Neural crest cell (in vitro differentiated cells): ENCODE results near the gene TBC1D14. TPM values are rescaled to one million over a fixed set of nuclear protein-coding genes. Genes with fewer than 3 reads are reported as not detected.

Experiments
- DNase-seq: peaks from one replicate; pipeline ENCODE4 v3.0.0; 2021; ENCODE audit warnings: low read depth, mixed read lengths, low spot score
- H3K27ac Mint-ChIP-seq: one replicate; pipeline ENCODE4 v1.8.0; 2021; ENCODE audit warnings: mild to moderate bottlenecking, mixed read lengths; ENCODE audit not compliant: unreplicated experiment
- H3K27me3 Mint-ChIP-seq: 2 replicates; pipeline ENCODE4 v1.8.0; 2021; ENCODE audit warnings: low read depth, mild to moderate bottlenecking, mixed read lengths
- H3K36me3 Mint-ChIP-seq: 2 replicates; pipeline ENCODE4 v1.8.0; 2021; ENCODE audit warnings: low read depth, mild to moderate bottlenecking, mixed read lengths
- H3K4me1 Mint-ChIP-seq: 2 replicates; pipeline ENCODE4 v1.8.0; 2021; ENCODE audit warnings: mixed read lengths
- H3K4me3 Mint-ChIP-seq: one replicate; pipeline ENCODE4 v1.8.0; 2021; ENCODE audit warnings: mild to moderate bottlenecking, mixed read lengths
- H3K9me3 Mint-ChIP-seq: 2 replicates; pipeline ENCODE4 v1.8.0; 2021; ENCODE audit warnings: mixed read lengths
- total RNA-seq: library from RNA; stranded (reverse); gene quantifications from 2 replicates; pipeline ENCODE4 v1.2.1, GENCODE V29; 2021
- TF ChIP-seq, protein P1 (sequence below): fragments of 200-600 bp; sonication (generic); conservative IDR thresholded peaks from 2 replicates; pipeline ENCODE4 v1.5.0; 2021; ENCODE audit warnings: antibody characterized with exemption, mild to moderate bottlenecking

Gene TBC1D14
- total RNA-seq, 1 donor from 2014 or later, result 56.3 TPM

DNA sequence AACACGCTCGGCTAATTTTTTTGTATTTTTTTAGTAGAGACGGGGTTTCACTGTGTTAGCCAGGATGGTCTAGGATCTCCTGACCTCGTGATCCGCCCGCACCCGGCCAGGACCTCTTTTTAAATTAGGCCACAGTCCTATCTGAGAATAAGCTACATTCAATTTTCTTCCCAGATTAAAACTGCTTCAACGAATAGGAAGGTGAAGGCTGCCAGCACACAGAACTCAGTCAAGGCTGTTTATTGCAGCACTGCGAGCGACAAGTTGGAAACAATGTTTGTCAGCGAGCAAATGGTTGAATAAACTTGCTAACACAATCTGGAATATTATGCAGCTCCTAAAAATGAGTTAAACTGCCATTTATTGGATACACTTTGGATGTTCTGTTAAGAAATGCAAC lies 156.4 kb downstream of the TBC1D14 start:
- peaks cover 12% of the 10 kb centered on the region for H3K36me3 Mint-ChIP-seq
- peaks cover 8% of the 10 kb centered on the region for H3K27me3 Mint-ChIP-seq
- TF ChIP-seq, protein P1, sequence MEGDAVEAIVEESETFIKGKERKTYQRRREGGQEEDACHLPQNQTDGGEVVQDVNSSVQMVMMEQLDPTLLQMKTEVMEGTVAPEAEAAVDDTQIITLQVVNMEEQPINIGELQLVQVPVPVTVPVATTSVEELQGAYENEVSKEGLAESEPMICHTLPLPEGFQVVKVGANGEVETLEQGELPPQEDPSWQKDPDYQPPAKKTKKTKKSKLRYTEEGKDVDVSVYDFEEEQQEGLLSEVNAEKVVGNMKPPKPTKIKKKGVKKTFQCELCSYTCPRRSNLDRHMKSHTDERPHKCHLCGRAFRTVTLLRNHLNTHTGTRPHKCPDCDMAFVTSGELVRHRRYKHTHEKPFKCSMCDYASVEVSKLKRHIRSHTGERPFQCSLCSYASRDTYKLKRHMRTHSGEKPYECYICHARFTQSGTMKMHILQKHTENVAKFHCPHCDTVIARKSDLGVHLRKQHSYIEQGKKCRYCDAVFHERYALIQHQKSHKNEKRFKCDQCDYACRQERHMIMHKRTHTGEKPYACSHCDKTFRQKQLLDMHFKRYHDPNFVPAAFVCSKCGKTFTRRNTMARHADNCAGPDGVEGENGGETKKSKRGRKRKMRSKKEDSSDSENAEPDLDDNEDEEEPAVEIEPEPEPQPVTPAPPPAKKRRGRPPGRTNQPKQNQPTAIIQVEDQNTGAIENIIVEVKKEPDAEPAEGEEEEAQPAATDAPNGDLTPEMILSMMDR, result no peak
- H3K4me3 Mint-ChIP-seq, result peak overlapping the region; percentile 90
- no peak overlapping the region for H3K27ac Mint-ChIP-seq
- no peak for DNase-seq
- no peaks in the 10 kb centered on the region for H3K9me3 Mint-ChIP-seq
- H3K4me1 Mint-ChIP-seq, result peaks cover 42% of the 10 kb centered on the region

DNA sequence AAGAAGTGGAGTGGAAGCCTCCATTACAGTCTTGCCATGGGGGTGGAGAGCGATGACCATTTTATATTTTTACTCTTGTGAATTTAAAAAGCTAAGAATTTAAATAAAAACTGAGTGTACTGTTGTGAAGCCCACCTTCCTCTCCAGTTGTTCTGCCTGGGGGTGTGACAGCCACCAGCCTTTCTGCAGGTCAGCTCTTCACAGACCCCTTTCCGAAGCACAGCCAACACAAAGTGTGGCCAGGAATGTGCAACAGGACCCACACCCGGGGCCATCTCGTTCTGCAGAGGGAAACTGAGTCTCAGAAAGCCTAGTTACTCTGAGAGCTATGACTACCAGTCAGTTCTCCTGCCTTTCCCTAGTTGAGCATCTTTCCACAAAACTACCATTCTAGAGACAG lies 156.9 kb downstream of the TBC1D14 start:
- Mint-ChIP-seq H3K4me1 (peaks cover 42% of the 10 kb centered on the region), H3K27ac (no peak overlapping the region), H3K9me3 (no peaks in the 10 kb centered on the region), H3K4me3 (peak overlapping the region; percentile 90), H3K36me3 (peaks cover 12% of the 10 kb centered on the region), H3K27me3 (peaks cover 9% of the 10 kb centered on the region)
- TF ChIP-seq, protein P1, result no peak
- no peak for DNase-seq

DNA sequence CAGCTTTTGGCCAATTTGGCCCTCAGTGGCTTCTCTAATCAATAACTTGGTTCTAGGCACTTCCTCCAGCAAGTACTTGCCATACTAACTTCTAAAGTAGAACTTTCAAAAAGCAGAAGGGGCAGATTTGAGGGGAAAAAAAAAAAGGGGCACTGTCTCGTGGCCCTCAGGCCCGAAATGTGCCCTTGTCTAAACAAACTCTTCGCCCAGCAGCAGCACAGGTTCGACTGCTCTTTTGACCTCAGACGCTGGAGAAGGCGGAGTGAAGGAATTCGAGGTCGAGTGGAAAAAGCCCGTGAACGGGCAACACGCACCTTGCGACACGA lies 157.5 kb downstream of the TBC1D14 start:
- Mint-ChIP-seq H3K9me3 (no peaks in the 10 kb centered on the region), H3K36me3 (peaks cover 12% of the 10 kb centered on the region), H3K4me3 (peak overlapping the region; percentile 90), H3K27ac (peak overlapping the region; percentile 30), H3K4me1 (peaks cover 42% of the 10 kb centered on the region), H3K27me3 (peaks cover 14% of the 10 kb centered on the region)
- TF ChIP-seq, protein P1, result no peak
- no peak for DNase-seq

DNA sequence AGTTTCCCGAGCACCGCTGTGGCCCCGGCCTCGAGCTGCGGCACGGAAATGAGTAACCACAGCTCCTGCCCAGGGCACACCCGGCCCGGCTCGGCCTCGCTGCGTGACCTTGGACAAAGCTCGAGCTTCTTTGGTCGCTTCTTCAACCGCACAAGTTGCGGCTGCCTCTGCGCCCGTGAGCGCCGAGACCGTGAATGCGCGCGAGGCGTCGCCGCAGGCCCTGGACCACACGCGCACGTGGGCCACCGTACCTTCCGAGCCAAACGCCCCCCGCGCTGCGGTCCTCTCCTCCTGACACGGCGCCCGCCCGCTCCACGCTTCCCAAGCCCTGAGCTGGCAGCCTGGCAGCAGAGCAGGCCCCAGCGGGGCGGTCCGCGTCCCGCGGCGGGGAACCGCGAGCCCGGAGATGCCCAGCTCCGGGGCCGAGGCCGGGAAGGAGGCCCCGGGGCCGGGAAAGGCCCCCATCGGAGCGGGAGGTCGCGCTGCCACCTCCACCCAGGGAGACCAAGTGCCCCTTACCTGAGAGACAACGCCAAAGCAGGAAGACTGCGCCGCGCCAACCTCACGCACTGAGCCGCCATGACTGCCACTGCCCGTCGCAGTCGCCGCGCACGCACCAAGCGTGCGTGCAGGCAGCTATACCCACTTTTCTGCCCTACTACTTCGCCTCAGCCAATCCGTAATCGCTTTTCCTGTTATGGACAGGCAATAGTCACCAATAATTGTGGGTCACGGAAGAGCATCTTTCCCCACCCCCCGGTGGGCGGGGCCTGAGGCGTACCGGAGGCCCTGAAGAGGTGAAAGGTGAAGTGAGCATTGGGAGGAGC lies 158.0 kb downstream of the TBC1D14 start, which contains the start of gene GRPEL1:
Gene GRPEL1, minus strand, starts transcription at position 613 of the 827 bp plus-strand sequence. Its CDS starts 32 bp downstream, at position 581.
- DNase-seq, result peak; percentile 99
- peaks cover 42% of the 10 kb centered on the region for H3K4me1 Mint-ChIP-seq
- TF ChIP-seq, protein P1, result no peak
- peaks cover 19% of the 10 kb centered on the region for H3K27me3 Mint-ChIP-seq
- H3K9me3 Mint-ChIP-seq, result no peaks in the 10 kb centered on the region
- peaks cover 12% of the 10 kb centered on the region for H3K36me3 Mint-ChIP-seq
- peak within 1 kb of the TSS; percentile 98 for H3K4me3 Mint-ChIP-seq
- H3K27ac Mint-ChIP-seq, result peak within 1 kb of the TSS; percentile 77

DNA sequence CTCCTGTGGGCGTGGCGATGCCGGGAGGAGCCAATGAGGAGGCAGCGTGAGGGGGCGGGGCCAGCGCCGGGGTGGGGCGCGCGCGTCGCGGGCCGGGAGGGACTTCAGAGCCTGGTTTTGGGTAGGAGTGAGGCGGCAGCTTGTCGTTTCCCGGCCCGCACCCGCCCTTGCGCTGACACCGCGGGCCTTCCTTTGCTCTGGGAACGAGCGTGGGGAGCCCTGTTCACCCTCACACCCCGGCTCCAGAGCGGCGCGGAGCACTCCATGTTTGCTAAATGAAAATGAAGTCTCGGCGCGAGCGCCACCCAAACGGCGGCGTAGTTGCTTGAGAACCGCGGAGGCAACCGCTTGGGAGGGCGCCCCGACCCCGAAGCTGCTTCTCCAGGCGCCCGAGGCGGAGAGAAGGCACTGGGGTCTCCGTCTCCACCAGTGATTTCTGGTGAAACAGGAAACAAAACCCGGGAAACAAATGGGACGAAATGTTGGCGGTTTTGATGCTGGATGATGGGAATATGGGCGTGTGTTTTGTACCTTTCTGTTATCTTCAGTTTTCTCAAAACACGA lies 158.7 kb downstream of the TBC1D14 start:
- H3K9me3 Mint-ChIP-seq, result no peaks in the 10 kb centered on the region
- TF ChIP-seq, protein P1, result no peak
- H3K4me1 Mint-ChIP-seq, result peaks cover 42% of the 10 kb centered on the region
- H3K36me3 Mint-ChIP-seq, result peaks cover 10% of the 10 kb centered on the region
- H3K27me3 Mint-ChIP-seq, result peaks cover 19% of the 10 kb centered on the region
- H3K4me3 Mint-ChIP-seq, result peak overlapping the region; percentile 98
- H3K27ac Mint-ChIP-seq, result peak overlapping the region; percentile 46
- DNase-seq, result no peak
